A549 (cell line): Measurements from ENCODE around the gene NDUFS8. TPM values are rescaled to one million over a fixed set of nuclear protein-coding genes. Genes with fewer than 3 reads are reported as not detected.

Experiments
- ATAC-seq, 2 experiments: fragments of 200-7000 bp in 1 of 2; fragments of >200 bp in 1 of 2; cut with Nextera tagmentation in 1 of 2; cut with Tn5 transposase in 1 of 2; 3 replicates each; pipeline versions ENCODE4 v1.8.0 to v1.9.1; 2018 to 2020; ENCODE audit warnings: mild to moderate bottlenecking in 1 of 2, moderate library complexity in 1 of 2
- CTCF ChIA-PET: fragments of 300-600 bp; sonication (Branson Sonifier 250); formaldehyde crosslinking; extraction: SDS; loops from one replicate; lab custom pipeline; 2021; ENCODE audit warnings: antibody characterized with exemption, inconsistent platforms; lab: Yijun Ruan, JAX
- POLR2A ChIA-PET: fragments of 350-600 bp; formaldehyde crosslinking; extraction: SDS; loops from one replicate; lab custom pipeline; 2021; ENCODE audit warnings: antibody characterized with exemption, inconsistent platforms; lab: Yijun Ruan, JAX
- DNase-seq, 2 experiments: peaks; one replicate each; pipeline versions ENCODE4 v3.0.0 to v3.0.0-alpha.2; 2011 to 2016; ENCODE audit warnings: low read depth in 1 of 2, low spot score in 1 of 2
- FAIRE-seq: peaks from 2 replicates; lab custom pipeline; 2011; peaks lifted over from hg19 to GRCh38; lab: Jason Lieb, UNC
- H3K27ac ChIP-seq, 2 experiments: fragments of >200 bp; sonication (Bioruptor Twin); formaldehyde crosslinking; 3 replicates each; pipeline ENCODE4 v1.5.1; 2016 to 2017
- H3K4me1 ChIP-seq: fragments of >200 bp; sonication (Bioruptor Twin); formaldehyde crosslinking; 3 replicates; pipeline ENCODE4 v1.6.1; 2016
- H3K4me2 ChIP-seq: fragments of >200 bp; sonication (Bioruptor Twin); formaldehyde crosslinking; 3 replicates; pipeline ENCODE4 v1.6.1; 2016
- H3K4me3 ChIP-seq: fragments of >200 bp; sonication (Bioruptor Twin); formaldehyde crosslinking; 3 replicates; pipeline ENCODE4 v1.5.1; 2016
- H3K9me3 ChIP-seq: fragments of >200 bp; sonication (Bioruptor Twin); formaldehyde crosslinking; 3 replicates; pipeline ENCODE4 v1.6.1; 2016
- CBX2 ChIP-seq: fragments of 200-600 bp; sonication (generic); IDR thresholded peaks from 2 replicates; pipeline ENCODE4 v1.6.1; 2016; ENCODE audit warnings: low read depth, mild to moderate bottlenecking, borderline replicate concordance
- CBX8 ChIP-seq: fragments of 200-600 bp; sonication (generic); IDR thresholded peaks from 2 replicates; pipeline ENCODE4 v1.6.1; 2016
- CHD2 ChIP-seq: fragments of 150-350 bp; IDR thresholded peaks from 2 replicates; pipeline ENCODE4 v1.6.1; 2014; ENCODE audit warnings: low read length; ENCODE audit not compliant: partially characterized antibody
- CHD4 ChIP-seq: fragments of 200-600 bp; sonication (generic); IDR thresholded peaks from 2 replicates; pipeline ENCODE4 v1.6.1; 2016; ENCODE audit warnings: antibody characterized with exemption, mild to moderate bottlenecking, borderline replicate concordance
- EHF ChIP-seq: fragments of 250-450 bp; sonication (Bioruptor Pico); IDR thresholded peaks from 2 replicates; pipeline ENCODE4 v1.5.0; 2020; ENCODE audit warnings: mild to moderate bottlenecking
- EHMT2 ChIP-seq: fragments of 200-600 bp; sonication (generic); IDR thresholded peaks from 2 replicates; pipeline ENCODE4 v1.6.1; 2016; ENCODE audit warnings: antibody characterized with exemption, low read depth, mild to moderate bottlenecking, moderate library complexity
- FOSB ChIP-seq: fragments of 250-450 bp; sonication (Bioruptor Pico); IDR thresholded peaks from 2 replicates; pipeline ENCODE4 v1.5.0; 2020; ENCODE audit warnings: mild to moderate bottlenecking, moderate library complexity
- FOSL2 ChIP-seq, 2 experiments: fragments of 450-650 bp in 1 of 2; fragments of >200 bp in 1 of 2; sonication (Bioruptor Twin) in 1 of 2; formaldehyde crosslinking; IDR thresholded peaks; 2 replicates each; pipeline versions ENCODE4 v1.5.0 to v1.6.1; 2016 to 2020; ENCODE audit warnings: mild to moderate bottlenecking in 1 of 2, moderate library complexity in 1 of 2
- GATA3 ChIP-seq: IDR thresholded peaks from 2 replicates; pipeline ENCODE4 v1.6.1; 2012; ENCODE audit warnings: borderline replicate concordance
- HDAC2 ChIP-seq: fragments of 200-600 bp; sonication (generic); IDR thresholded peaks from 2 replicates; pipeline ENCODE4 v1.6.1; 2016
- JUN ChIP-seq, 2 experiments: fragments of >200 bp; sonication (Bioruptor Twin); formaldehyde crosslinking; IDR thresholded peaks; 2 replicates in 1 of 2; 3 replicates in 1 of 2; pipeline ENCODE4 v1.6.1; 2016 to 2017
- KDM5A ChIP-seq: fragments of 200-600 bp; sonication (generic); IDR thresholded peaks from 2 replicates; pipeline ENCODE4 v1.6.1; 2016; ENCODE audit warnings: antibody characterized with exemption, mild to moderate bottlenecking
- MAZ ChIP-seq: fragments of 150-350 bp; IDR thresholded peaks from 2 replicates; pipeline ENCODE4 v1.6.1; 2014; ENCODE audit warnings: antibody characterized with exemption, low read depth, low read length, borderline replicate concordance
- MYC ChIP-seq: IDR thresholded peaks from 2 replicates; pipeline ENCODE4 v1.6.1; 2012; ENCODE audit warnings: mild to moderate bottlenecking, inconsistent platforms, low read length, improper control_type of control experiment, borderline replicate concordance
- NPAS2 ChIP-seq: fragments of 250-450 bp; sonication (Bioruptor Pico); IDR thresholded peaks from 2 replicates; pipeline ENCODE4 v1.8.0; 2022; ENCODE audit warnings: mild to moderate bottlenecking, moderate library complexity, borderline replicate concordance
- POLR2A ChIP-seq: IDR thresholded peaks from 2 replicates; pipeline ENCODE4 v1.6.1; 2012; ENCODE audit warnings: mild to moderate bottlenecking, low read length
- POLR2AphosphoS2 ChIP-seq: conservative IDR thresholded peaks from 2 replicates; pipeline ENCODE4 v1.6.1; 2012; ENCODE audit warnings: low read length, improper control_type of control experiment, inconsistent platforms
- RNF2 ChIP-seq: fragments of 200-600 bp; sonication (generic); IDR thresholded peaks from 2 replicates; pipeline ENCODE4 v1.6.1; 2016; ENCODE audit warnings: low read depth, mild to moderate bottlenecking, antibody characterized with exemption, moderate library complexity, borderline replicate concordance
- SREBF2 ChIP-seq: fragments of 450-650 bp; IDR thresholded peaks from 2 replicates; pipeline ENCODE4 v1.6.1; 2014; ENCODE audit warnings: mild to moderate bottlenecking, moderate library complexity
- ZC3H11A ChIP-seq: fragments of 450-650 bp; IDR thresholded peaks from 2 replicates; pipeline ENCODE4 v1.6.1; 2014; ENCODE audit warnings: antibody characterized with exemption, mild to moderate bottlenecking
- ZFP36 ChIP-seq: fragments of 450-650 bp; IDR thresholded peaks from 2 replicates; pipeline ENCODE4 v1.6.1; 2014; ENCODE audit warnings: borderline replicate concordance; ENCODE audit not compliant: partially characterized antibody
- ZSCAN20 ChIP-seq: fragments of 250-450 bp; sonication (Bioruptor Pico); IDR thresholded peaks from 2 replicates; pipeline ENCODE4 v1.8.0; 2022; ENCODE audit warnings: mild to moderate bottlenecking, moderate library complexity
- WGBS: methylation state at CpG from one replicate; pipeline ENCODE4 v1.1.6; 2017; ENCODE audit errors: missing lambda C conversion rate; 5-methylcytosine and 5-hydroxymethylcytosine counted together
- polyA plus RNA-seq, 4 experiments: library from polyadenylated mRNA; depleted of rRNA in 3 of 4; stranded (reverse); fragments of >200 nt; fragmentation: RNase III in 1 of 4; extraction: RNeasy Plus Mini Kit Qiagen cat#74134 plus additional on column Dnase treatment in 1 of 4; gene quantifications; 2 replicates in 3 of 4; 3 replicates in 1 of 4; pipeline ENCODE4 v1.2.3, GENCODE V29; 2011 to 2017
- TF ChIP-seq, protein P1 (sequence below): fragments of >200 bp; sonication (Bioruptor Twin); formaldehyde crosslinking; IDR thresholded peaks from 3 replicates; pipeline ENCODE4 v1.6.1; 2016
- TF ChIP-seq, protein P2 (sequence below): fragments of 250-450 bp; sonication (Bioruptor Pico); IDR thresholded peaks from 2 replicates; pipeline ENCODE4 v1.5.0; 2020; ENCODE audit warnings: low read depth, mild to moderate bottlenecking, moderate library complexity
- TF ChIP-seq, protein P3 (sequence below): fragments of 250-450 bp; sonication (Bioruptor Pico); IDR thresholded peaks from 2 replicates; pipeline ENCODE4 v1.5.0; 2021; ENCODE audit warnings: mild to moderate bottlenecking, moderate library complexity, borderline replicate concordance

Gene NDUFS8
- polyA plus RNA-seq, 2 of the 4 experiments (the other 2 are of a cell fraction) = 71.0 to 298 TPM

DNA sequence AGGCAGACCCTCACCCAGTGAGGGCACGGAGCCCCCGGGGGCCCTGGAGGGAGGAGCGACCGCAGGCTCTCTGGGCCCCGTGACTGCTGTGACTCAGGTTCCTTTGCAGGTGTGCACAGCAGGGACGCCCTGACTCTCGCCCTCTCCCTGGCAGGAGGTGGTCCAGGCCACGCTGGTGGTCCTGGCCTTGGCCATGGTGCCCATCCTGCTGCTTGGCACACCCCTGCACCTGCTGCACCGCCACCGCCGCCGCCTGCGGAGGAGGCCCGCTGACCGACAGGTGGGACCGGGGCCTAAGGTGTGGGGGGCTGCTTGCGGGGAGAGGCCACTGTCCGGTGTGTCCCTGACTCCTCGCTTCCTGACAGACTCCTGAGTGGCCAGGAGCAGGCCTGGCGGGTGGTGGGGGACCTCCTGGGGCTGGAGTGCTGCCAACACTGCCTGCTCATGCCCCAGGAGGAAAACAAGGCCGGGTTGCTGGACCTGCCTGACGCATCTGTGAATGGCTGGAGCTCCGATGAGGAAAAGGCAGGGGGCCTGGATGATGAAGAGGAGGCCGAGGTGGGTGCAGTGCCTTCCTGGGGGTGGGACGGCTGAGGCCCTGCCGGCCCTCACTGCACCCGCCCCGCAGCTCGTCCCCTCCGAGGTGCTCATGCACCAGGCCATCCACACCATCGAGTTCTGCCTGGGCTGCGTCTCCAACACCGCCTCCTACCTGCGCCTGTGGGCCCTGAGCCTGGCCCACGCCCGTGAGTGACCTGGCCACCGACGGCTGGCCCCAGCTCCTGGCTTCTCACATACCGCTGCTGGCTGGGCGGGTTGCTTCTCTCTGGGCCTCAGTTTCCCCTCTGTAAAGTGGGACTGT lies 19.3 kb downstream of the NDUFS8 start:
- DNase-seq (no peak), ATAC-seq (no peak), FAIRE-seq (no peak)
- no peaks in the 10 kb centered on the region for H3K9me3 ChIP-seq
- H3K4me1 ChIP-seq = 0 out of 3 replicates have a peak, but pooled peaks cover 3% of the 10 kb centered on the region
- TF ChIP-seq FOSB (CRISPR knock-in tag) (no peak), POLR2AphosphoS2 (no peak), CHD2 (no peak), EHMT2 (no peak), NPAS2 (no peak)
- TF ChIP-seq, protein P1, sequence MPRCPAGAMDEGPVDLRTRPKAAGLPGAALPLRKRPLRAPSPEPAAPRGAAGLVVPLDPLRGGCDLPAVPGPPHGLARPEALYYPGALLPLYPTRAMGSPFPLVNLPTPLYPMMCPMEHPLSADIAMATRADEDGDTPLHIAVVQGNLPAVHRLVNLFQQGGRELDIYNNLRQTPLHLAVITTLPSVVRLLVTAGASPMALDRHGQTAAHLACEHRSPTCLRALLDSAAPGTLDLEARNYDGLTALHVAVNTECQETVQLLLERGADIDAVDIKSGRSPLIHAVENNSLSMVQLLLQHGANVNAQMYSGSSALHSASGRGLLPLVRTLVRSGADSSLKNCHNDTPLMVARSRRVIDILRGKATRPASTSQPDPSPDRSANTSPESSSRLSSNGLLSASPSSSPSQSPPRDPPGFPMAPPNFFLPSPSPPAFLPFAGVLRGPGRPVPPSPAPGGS = no peak
- WGBS = 96% methylated on average over 30 of the region's 40 CpGs
- ChIA-PET POLR2A (no interaction called here), CTCF (no interaction called here)
- H3K27ac ChIP-seq = no peak overlapping the region
- no peak overlapping the region for H3K4me3 ChIP-seq
- no peak overlapping the region for H3K4me2 ChIP-seq

DNA sequence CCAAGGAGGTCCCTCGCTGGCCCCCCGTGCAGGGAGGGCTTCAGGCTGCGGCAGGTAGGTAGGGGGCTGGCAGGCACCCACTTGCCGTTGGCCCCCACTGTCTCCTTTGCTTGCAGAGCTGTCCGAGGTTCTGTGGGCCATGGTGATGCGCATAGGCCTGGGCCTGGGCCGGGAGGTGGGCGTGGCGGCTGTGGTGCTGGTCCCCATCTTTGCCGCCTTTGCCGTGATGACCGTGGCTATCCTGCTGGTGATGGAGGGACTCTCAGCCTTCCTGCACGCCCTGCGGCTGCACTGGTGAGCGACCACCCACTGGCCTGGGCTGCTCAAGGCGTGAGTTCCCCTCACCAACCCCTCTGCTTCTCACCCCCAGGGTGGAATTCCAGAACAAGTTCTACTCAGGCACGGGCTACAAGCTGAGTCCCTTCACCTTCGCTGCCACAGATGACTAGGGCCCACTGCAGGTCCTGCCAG lies 19.9 kb downstream of the NDUFS8 start:
- 0 out of 3 replicates have a peak, but pooled peaks cover 3% of the 10 kb centered on the region for H3K4me1 ChIP-seq
- H3K27ac ChIP-seq = no peak overlapping the region
- FAIRE-seq (no peak), DNase-seq (no peak), ATAC-seq (no peak)
- H3K4me3 ChIP-seq = no peak overlapping the region
- ChIA-PET CTCF (interaction anchor here (0.8 kb wide), 1 partner anchor 56 kb away, joined by 4 read pairs; no protein-coding TSS in a partner anchor), POLR2A (no interaction called here)
- no peak overlapping the region for H3K4me2 ChIP-seq
- no peaks in the 10 kb centered on the region for H3K9me3 ChIP-seq
- TF ChIP-seq MAZ (no peak), CBX8 (no peak), HDAC2 (no peak), ZFP36 (no peak), SREBF2 (no peak), FOSB (CRISPR knock-in tag) (no peak), CHD4 (no peak)
- TF ChIP-seq, protein P2, sequence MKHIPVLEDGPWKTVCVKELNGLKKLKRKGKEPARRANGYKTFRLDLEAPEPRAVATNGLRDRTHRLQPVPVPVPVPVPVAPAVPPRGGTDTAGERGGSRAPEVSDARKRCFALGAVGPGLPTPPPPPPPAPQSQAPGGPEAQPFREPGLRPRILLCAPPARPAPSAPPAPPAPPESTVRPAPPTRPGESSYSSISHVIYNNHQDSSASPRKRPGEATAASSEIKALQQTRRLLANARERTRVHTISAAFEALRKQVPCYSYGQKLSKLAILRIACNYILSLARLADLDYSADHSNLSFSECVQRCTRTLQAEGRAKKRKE (CRISPR knock-in tag) = no peak
- TF ChIP-seq, all 56 proteins: peak for 0
- 92% methylated on average over 18 of the region's 18 CpGs for WGBS

DNA sequence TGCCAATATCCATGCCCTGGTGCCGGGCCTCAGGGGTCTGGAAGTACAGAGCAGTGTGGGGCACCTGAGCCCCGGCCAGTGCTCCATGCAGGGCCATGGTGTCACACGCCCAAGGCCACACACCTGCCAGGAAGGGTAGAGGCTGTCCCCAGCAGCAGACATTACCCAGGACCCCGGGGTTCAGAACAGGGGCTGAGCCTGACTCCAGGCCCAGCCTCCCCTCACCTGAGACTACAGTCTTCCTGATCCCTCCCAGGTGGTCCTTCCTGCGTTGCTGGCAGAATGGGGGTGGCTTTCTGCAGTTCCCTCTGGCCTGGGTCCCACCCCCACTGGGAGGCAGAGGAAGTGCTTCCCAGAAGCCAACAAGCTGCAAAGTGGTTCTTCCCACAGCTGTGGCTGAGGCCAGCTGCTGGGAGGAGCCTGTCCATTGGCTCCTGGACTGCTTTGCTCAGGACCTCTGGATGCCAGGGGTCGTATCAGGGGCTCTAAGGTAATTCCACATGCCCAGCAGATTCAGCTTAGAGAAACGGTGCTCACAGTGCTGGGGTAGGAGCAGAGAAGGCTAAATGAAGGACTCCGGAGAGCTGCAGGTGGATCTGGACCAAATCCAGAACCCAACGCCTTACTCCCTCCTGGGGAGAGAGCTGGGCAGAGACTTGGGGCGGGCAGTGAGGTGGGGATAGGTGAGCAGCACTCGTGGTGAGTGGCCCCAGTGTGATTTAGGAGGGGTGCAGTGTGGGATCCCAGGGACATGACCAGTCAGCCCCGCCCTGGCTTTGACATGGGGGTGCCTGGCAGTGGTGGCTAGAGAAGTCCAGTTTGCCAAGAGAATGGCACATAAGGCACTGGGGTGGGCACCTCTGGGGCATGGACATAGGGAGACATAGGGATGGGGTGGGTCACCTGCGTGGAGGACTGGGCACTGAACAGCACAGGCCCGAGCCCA lies 21.0 kb downstream of the NDUFS8 start:
- Histone ChIP-seq H3K4me3 (no peak overlapping the region), H3K9me3 (no peaks in the 10 kb centered on the region), H3K4me2 (no peak overlapping the region), H3K27ac (no peak overlapping the region), H3K4me1 (0 out of 3 replicates have a peak, but pooled peaks cover 3% of the 10 kb centered on the region)
- WGBS = 94% methylated on average over 11 of the region's 14 CpGs
- TF ChIP-seq ZC3H11A (no peak), GATA3 (no peak), EHF (CRISPR knock-in tag) (no peak), KDM5A (no peak), ZSCAN20 (CRISPR knock-in tag) (no peak), RNF2 (no peak), POLR2A (no peak), JUN (IDR thresholded peaks at IDR 0.05) (no peak), EHMT2 (no peak), MYC (no peak), FOSL2 (IDR thresholded peaks at IDR 0.05) (no peak), FOSL2 (CRISPR knock-in tag; IDR thresholded peaks at IDR 0.05) (no peak), CBX2 (no peak), POLR2AphosphoS2 (no peak)
- TF ChIP-seq, protein P3, sequence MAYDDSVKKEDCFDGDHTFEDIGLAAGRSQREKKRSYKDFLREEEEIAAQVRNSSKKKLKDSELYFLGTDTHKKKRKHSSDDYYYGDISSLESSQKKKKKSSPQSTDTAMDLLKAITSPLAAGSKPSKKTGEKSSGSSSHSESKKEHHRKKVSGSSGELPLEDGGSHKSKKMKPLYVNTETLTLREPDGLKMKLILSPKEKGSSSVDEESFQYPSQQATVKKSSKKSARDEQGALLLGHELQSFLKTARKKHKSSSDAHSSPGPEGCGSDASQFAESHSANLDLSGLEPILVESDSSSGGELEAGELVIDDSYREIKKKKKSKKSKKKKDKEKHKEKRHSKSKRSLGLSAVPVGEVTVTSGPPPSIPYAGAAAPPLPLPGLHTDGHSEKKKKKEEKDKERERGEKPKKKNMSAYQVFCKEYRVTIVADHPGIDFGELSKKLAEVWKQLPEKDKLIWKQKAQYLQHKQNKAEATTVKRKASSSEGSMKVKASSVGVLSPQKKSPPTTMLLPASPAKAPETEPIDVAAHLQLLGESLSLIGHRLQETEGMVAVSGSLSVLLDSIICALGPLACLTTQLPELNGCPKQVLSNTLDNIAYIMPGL (CRISPR knock-in tag) = no peak
- FAIRE-seq = no peak
- ChIA-PET CTCF (interaction anchor here (0.8 kb wide), 2 partner anchors 14 to 55 kb away, joined by 3 to 4 read pairs; no protein-coding TSS in a partner anchor), POLR2A (interaction anchor here (0.9 kb wide), 1 partner anchor 98 kb away, joined by 3 read pairs; no protein-coding TSS in a partner anchor)
- ATAC-seq = peak; percentile 2 to 5; a peak in 2 of 6 replicates
- DNase-seq = peak in 1 of 2 experiments; percentile 3
